Esophagus muscularis mucosa (tissue), 3 donors: ENCODE results near the gene LRRC52.

Experiments used
- CTCF ChIP-seq, 3 experiments: fragments of 200-600 bp in 2 of 3; fragments of 450-650 bp in 1 of 3; sonication (generic) in 2 of 3; IDR thresholded peaks; one replicate each; pipeline ENCODE4 v1.5.1; 2017 to 2019; ENCODE audit warnings: antibody characterized with exemption in 3 of 3, mild to moderate bottlenecking in 2 of 3, moderate library complexity in 1 of 3
- POLR2A ChIP-seq: fragments of 450-650 bp; IDR thresholded peaks from one replicate; pipeline ENCODE4 v1.6.1; 2017; ENCODE audit warnings: antibody characterized with exemption, moderate library complexity, mild to moderate bottlenecking, low read depth
- POLR2AphosphoS5 ChIP-seq, 2 donors: sonication (generic); formaldehyde crosslinking; IDR thresholded peaks; one replicate each; pipeline ENCODE4 v1.6.1; 2017; ENCODE audit warnings: antibody characterized with exemption in 2 of 2

- no peak for TF ChIP-seq CTCF (IDR thresholded peaks at IDR 0.05)
- no peak for TF ChIP-seq POLR2A
- no peak for TF ChIP-seq POLR2AphosphoS5 (IDR thresholded peaks at IDR 0.05)
Measured at GRCh38 chr1:165595246-165595938, 51.6 kb downstream of the LRRC52 start.
